ENCODE results near the gene GNPTG.
A peak's percentile ranks its signal among the peaks of the same experiment; 100 is the strongest.

The GNPTG gene

DNA sequence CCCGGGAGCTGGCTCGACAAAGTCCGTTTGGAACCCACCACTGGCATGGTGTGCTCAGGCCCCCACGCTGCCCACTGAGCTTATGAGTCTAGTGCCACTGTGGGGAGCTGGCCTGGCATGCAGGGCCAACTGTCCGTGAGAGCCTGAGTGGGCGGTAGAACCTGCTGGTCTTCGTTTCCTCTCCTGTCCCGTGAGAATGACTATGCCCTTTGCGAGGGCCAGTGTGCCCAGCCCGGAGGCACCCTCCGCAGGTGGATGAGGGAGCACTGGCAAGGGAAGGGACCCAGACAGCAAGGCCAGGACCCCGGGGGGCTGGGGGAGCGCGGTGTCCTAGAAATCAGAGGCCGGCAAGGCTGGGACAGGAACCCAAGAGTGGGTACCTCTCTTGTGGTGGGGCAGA, 15.1 kb upstream of the GNPTG start:
- Mint-ChIP-seq H3K9me3 (no peaks in the 10 kb centered on the region), H3K27me3 (peaks cover 11% of the 10 kb centered on the region), H3K27ac (no peak overlapping the region), H3K36me3 (no peaks in the 10 kb centered on the region), H3K4me1 (peaks cover 40% of the 10 kb centered on the region), H3K4me3 (no peak overlapping the region)
- ATAC-seq = no peak

DNA sequence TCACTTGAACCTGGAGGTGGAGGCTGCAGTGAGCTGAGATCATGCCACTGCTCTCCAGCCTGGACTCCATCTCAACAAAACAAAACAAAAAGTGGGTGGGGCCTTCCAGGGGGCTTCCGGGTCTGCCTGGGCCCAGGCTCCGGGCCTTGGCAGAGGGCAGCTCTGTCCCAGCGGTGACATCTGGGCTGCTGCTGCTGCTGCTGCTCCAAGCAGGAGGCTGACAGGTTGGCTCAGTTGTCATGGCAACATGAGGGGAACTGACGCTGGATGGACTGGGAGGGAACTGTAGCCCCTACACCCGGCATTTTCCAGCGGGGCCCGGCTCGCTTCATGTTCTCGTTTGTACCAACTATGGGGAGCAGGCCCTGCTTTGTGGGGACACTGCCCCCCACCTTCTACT, 14.2 kb upstream of the GNPTG start:
- Mint-ChIP-seq H3K36me3 (no peaks in the 10 kb centered on the region), H3K27ac (no peak overlapping the region), H3K4me1 (peaks cover 40% of the 10 kb centered on the region), H3K27me3 (peaks cover 4% of the 10 kb centered on the region), H3K9me3 (no peaks in the 10 kb centered on the region), H3K4me3 (no peak overlapping the region)
- ATAC-seq = no peak

DNA sequence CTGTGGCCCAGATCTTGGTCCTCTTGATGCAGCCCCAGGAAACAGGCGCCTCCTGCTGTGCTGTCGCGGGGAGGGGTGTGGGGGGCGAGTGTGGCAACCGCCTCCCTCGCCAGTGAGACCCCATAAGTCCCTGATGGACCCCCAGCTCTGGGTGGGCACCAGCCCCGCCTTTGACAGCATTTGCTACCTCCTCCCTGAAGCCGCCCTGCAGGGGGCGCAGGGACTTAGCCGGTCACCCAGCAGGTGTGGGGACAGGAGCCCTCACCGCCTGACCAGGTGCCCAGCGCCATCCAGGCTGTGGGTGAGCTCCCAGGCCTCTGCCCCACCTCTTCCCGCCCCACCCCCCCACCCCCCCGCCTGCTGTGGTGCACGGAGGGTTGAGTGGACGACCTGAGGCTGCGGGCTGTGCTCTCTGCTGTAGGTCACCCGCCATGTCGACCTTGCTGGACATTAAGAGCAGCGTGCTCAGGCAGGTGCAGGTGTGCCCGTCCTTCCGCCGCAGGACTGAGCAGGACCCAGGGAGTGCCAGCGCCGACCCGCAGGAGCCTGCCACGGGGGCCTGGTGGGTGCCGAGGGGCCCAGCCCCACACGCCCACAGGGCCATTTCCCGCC, 13.5 kb upstream of the GNPTG start:
- peaks cover 44% of the 10 kb centered on the region for H3K4me1 Mint-ChIP-seq
- no peak for ATAC-seq
- H3K27me3 Mint-ChIP-seq = no peaks in the 10 kb centered on the region
- no peaks in the 10 kb centered on the region for H3K9me3 Mint-ChIP-seq
- H3K27ac Mint-ChIP-seq = no peak overlapping the region
- no peaks in the 10 kb centered on the region for H3K36me3 Mint-ChIP-seq
- H3K4me3 Mint-ChIP-seq = no peak overlapping the region

DNA sequence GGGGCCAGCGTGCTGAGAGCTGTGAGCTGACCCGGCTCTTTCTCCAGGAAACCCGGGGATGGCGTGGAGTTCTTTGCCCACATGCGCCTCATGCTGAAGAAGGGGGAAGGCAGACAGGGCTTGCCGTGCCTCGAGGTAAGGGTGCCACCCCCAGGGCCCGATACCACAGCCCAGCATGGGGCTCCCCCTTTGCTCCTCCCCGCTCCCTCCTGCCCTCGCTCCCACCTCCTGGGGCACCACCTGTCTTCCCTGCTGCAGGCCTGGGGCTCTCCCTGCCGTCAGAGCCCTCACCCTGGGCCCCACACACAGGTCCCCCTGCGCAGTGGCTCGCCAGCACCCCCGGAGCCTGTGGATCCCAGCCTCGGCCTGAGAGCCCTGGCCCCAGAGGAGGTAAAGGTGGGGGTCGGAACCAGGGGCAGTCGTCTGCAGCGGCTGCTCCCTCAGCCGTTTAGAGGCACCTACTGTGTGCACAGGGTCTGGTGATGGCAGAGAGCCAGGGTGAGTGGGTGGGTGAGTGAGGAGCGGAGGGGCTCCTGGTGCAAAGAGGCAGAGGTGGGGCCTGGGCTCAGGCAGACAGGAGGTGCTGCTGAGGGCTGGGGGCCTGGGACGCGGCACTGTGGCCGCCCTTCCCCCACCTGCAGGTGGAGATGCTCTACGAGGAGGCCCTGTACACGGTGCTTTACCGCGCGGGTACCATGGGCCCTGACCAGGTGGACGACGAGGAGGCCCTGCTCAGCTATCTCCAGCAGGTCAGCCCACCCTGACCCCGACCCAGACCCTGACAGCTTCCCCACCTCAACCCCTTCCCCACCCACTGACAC, 12.7 kb upstream of the GNPTG start:
- Mint-ChIP-seq H3K36me3 (no peaks in the 10 kb centered on the region), H3K9me3 (no peaks in the 10 kb centered on the region), H3K4me3 (no peak overlapping the region), H3K27ac (no peak overlapping the region), H3K27me3 (no peaks in the 10 kb centered on the region), H3K4me1 (peaks cover 52% of the 10 kb centered on the region)
- no peak for ATAC-seq

DNA sequence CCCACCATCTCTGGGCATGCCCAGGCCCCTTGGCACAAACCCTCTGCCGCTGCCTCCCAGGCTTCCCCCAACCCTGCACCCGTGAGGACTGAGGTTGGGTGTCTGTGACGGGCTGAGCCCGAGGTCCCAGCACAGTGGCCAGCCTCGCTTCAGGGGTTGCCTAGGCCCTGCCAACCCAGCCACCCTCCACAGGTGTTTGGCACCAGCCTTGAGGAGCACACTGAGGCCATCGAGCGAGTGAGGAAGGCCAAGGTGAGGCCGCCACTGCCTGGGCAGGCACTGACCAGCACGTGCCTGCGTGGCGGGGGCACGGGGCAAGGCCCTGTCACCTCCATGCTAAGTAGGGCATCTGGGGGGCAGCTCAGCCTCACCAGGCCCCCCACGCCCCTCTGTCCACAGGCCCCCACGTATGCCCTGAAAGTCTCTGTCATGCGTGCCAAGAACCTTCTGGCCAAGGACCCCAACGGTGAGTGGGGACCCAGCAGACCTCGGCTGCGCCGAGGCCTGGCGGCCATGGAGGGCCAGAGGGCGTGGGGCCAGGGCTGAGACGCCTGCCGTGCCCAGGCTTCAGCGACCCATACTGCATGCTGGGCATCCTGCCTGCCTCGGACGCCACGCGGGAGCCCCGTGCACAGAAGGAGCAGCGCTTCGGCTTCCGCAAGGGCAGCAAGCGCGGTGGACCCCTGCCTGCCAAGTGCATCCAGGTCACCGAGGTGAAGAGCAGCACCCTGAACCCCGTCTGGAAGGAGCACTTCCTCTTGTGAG, 10.8 kb upstream of the GNPTG start:
- H3K36me3 Mint-ChIP-seq = no peaks in the 10 kb centered on the region
- no peaks in the 10 kb centered on the region for H3K27me3 Mint-ChIP-seq
- ATAC-seq = no peak
- peaks cover 42% of the 10 kb centered on the region for H3K4me1 Mint-ChIP-seq
- no peak overlapping the region for H3K27ac Mint-ChIP-seq
- no peak overlapping the region for H3K4me3 Mint-ChIP-seq
- H3K9me3 Mint-ChIP-seq = no peaks in the 10 kb centered on the region

DNA sequence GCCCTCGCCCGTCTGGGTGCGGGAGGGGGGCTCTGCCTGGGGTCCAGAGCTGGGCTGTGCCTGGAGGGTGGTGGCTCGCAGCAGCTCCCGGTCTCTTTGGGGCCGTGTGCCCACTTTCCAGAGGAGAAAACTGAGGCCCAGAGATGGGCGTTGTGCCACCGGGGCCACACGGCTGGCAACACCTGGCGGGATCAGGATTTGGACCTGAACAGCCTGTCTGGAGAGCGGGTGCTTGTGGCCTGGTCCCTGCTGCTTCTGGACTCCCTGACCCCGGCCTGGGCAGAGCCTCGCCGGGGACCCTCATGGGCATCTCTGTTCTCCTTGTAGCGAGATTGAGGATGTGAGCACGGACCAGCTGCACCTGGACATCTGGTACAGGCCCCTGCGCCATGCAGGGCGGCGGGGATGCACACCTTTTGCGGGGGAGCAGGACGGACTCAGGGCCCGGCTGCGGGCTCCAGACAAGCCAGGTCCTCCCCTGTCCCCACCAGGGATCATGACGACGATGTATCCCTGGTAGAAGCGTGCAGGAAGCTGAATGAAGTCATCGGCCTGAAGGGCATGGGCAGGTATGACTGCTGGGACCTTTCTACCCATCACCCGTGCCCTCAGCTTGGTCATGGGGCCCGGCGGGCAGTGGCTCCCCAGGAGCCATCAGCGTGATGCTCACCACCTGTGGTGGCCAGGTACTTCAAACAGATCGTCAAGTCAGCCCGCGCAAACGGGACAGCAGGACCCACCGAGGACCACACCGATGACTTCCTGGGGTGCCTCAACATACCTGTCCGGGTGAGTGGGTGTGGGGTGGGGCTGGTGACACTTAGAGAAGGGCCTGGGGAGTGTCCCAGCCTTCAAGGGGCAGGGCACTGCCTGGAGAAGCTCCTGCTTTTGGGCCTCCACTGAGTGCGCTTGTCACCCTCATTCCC, 10.0 kb upstream of the GNPTG start:
- Mint-ChIP-seq H3K9me3 (no peaks in the 10 kb centered on the region), H3K27ac (peak overlapping the region; percentile 81), H3K4me3 (peak overlapping the region; percentile 71), H3K4me1 (peaks cover 33% of the 10 kb centered on the region), H3K27me3 (no peaks in the 10 kb centered on the region), H3K36me3 (no peaks in the 10 kb centered on the region)
- ATAC-seq = no peak

DNA sequence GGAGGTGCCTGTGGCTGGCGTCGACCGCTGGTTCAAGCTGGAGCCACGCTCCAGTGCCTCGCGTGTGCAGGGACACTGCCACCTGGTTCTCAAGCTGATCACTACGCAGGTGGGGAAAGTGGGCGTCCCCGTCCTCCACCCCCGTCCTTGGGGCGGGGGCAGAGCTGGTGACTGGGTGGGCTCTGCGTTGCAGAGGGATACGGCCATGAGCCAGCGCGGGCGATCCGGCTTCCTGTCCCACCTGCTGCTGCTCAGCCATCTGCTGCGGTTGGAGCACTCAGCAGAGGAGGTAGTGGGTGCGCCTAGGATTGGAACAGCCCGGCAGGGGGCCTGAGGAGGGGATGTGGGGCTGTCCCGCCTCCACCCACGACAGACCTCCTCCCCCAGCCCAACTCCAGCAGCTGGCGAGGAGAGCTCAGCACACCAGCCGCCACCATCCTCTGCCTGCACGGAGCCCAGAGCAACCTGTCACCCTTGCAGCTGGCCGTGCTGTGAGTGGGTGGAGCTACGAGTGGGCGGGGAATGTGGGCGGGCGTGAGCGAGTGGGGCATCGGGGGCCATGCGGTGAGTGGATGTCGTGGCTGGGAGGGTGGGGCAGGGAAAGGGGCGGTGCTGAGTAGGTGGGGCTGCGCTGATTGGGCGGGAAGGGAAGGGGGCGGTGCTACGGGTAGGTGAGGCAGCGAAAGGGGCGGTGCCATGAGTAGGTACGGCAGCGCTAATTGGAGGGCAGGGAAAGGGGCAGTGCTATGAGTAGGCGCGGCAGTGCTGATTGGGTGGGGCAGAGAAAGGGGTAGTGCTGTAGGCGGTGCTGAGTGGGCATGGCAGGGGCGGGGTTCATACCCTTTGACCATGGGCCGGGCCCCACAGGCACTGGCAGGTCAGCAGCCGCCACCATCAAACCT, 9.0 kb upstream of the GNPTG start:
- peak overlapping the region; percentile 81 for H3K27ac Mint-ChIP-seq
- no peaks in the 10 kb centered on the region for H3K27me3 Mint-ChIP-seq
- peaks cover 7% of the 10 kb centered on the region for H3K36me3 Mint-ChIP-seq
- H3K4me1 Mint-ChIP-seq = peaks cover 31% of the 10 kb centered on the region
- peak overlapping the region; percentile 71 for H3K4me3 Mint-ChIP-seq
- peak; percentile 90 for ATAC-seq
- no peaks in the 10 kb centered on the region for H3K9me3 Mint-ChIP-seq

DNA sequence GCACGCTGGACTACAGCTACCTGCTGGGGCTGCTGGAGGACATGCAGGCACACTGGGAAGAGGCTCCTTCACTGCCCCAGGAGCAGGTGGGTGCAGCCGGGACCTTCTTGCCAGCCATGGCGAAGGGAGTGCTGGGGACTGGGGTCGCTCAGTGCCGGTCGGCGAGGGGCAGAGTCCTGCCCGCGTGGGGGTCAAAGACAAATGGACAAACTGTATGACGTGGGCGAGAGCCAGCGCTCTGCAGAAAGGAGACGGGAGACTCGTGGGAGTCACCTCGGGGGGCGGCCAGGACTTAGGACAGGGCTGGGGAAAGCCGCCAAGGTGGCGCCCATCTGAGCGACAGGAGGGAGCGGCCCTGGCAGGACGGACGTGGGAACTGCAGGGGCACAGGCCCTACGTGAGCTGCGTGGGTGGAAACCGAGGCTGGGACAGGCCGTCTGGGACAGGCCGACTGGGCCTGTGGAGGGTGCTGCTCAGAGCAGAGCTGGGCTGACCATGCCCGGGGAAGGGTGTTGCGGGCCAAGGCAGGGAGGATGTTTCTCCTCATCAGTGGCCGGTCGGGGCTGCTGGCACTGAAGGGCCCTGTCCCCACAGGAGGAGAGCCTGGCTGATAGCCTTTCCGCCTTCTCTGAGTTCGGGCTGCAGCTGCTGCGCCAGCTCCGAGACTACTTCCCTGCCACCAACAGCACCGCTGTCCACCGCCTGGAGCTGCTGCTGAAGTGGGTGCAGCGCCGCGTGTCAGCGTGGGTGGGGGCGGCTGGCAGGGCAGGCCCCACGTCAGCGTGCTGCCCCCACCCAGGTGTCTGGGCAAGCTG, 8.1 kb upstream of the GNPTG start:
- H3K4me1 Mint-ChIP-seq = peaks cover 31% of the 10 kb centered on the region
- peak overlapping the region; percentile 71 for H3K4me3 Mint-ChIP-seq
- peaks cover 11% of the 10 kb centered on the region for H3K36me3 Mint-ChIP-seq
- no peaks in the 10 kb centered on the region for H3K27me3 Mint-ChIP-seq
- no peaks in the 10 kb centered on the region for H3K9me3 Mint-ChIP-seq
- no peak for ATAC-seq
- peak overlapping the region; percentile 81 for H3K27ac Mint-ChIP-seq

DNA sequence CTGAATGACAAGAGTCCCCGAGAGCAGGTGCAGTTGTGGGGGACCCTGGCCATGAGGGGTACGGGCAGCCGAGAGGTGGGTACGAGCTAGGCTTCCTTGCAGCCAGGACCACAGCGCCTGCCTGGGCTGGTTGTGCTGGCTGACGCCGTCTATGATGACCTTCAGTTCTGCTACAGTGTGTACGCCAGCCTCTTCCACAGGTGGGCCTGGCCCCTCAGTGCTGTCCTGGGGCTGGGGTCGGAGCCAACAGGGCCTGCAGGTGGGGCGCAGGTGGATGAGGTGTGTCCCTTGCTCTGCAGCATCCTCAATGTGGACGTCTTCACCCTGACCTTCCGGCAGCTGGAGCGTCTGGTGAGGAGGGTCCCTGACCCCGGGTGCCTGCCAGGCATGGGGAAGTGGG, 7.2 kb upstream of the GNPTG start:
- ATAC-seq = no peak
- Mint-ChIP-seq H3K27me3 (no peaks in the 10 kb centered on the region), H3K4me1 (peaks cover 33% of the 10 kb centered on the region), H3K36me3 (peaks cover 11% of the 10 kb centered on the region), H3K4me3 (no peak overlapping the region), H3K27ac (no peak overlapping the region), H3K9me3 (no peaks in the 10 kb centered on the region)

DNA sequence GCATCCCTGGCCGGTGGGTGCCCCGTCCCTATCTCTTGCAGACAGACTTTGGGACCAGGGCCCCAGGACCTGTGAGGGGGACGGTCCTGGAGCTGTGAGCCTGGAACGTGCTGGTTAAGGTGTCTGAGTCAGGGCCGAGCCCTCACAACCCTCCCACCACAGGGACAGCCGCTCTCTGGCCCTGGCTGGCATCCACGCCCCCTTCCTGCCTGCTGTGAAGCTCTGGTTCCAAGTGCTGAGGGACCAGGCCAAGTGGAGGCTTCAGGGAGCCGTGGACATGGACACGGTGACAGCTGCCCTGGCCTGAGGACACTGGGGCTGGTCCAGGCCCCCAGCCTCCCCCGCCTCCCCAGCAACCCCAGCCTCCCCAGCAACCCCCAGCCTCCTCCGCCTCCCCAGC, 6.6 kb upstream of the GNPTG start:
- Mint-ChIP-seq H3K4me1 (peaks cover 38% of the 10 kb centered on the region), H3K27me3 (no peaks in the 10 kb centered on the region), H3K36me3 (peaks cover 14% of the 10 kb centered on the region), H3K27ac (no peak overlapping the region), H3K9me3 (no peaks in the 10 kb centered on the region), H3K4me3 (no peak overlapping the region)
- ATAC-seq = no peak

DNA sequence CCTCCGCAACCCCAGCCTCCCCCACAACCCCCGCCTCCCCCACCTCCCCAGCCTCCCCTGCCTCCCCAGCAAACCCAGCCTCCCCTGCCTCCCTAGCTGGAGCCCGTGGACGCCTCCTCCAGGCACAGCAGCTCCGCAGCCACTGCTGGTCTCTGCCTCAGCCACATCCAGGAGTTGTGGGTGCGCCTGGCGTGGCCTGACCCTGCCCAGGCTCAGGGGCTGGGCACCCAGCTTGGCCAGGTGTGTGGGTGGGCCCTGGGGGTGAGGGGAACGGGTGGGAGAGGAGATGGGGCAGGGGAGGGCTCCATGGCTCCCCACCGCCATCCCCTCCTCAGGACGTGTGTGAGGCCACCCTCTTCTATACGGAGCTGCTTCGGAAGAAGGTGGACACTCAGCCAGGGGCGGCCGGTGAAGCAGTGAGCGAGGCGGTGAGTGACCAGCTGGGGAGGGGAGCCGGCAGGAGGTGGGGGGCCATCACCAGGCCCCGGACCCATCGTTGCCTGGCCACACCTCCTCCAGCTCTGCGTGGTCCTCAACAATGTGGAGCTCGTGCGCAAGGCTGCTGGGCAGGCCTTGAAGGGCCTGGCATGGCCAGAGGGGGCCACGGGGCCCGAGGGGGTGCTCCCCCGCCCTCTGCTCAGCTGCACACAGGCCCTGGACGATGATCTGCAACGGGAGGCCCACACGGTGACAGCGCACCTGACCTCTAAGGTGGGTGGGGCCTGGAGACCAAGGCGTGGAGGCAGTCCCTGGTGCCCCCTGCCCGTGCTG, 5.9 kb upstream of the GNPTG start:
- Mint-ChIP-seq H3K27ac (no peak overlapping the region), H3K4me1 (peaks cover 45% of the 10 kb centered on the region), H3K9me3 (no peaks in the 10 kb centered on the region), H3K36me3 (peaks cover 18% of the 10 kb centered on the region), H3K27me3 (no peaks in the 10 kb centered on the region), H3K4me3 (no peak overlapping the region)
- ATAC-seq = no peak

DNA sequence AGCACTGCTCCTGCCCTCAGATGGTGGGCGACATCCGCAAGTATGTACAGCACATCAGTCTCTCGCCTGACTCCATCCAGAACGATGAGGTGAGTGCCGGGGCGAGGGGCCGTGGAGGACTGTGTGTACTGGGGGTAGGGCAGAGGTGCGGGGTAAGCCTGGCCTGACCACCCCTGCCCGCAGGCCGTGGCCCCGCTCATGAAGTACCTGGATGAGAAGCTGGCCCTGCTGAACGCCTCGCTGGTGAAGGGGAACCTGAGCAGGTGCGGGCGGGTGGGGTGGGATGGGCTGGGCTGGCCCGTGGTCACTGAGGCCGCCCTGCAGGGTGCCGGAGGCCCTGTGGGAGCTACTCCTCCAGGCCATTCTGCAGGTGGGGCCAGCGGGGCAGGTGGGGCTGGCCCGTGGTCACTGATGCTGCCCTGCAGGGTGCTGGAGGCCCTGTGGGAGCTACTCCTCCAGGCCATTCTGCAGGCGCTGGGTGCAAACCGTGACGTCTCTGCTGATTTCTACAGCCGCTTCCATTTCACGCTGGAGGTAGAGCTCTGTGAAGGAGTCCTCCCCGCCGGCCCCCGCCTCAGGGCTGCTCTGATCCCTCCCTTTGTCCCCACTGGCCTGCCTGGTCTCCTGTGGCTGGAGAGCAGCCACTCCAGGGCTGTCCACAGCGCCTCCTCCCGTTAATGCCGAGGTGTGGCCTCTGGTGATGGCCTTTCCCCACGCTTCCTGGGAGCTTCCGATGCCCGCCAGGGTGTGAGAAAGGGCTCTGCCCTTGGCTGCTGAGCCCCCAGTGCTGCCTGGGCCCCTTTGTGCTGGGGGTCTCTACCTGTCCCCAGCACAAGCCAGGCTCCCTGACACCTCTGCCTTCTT, 5.1 kb upstream of the GNPTG start:
- Mint-ChIP-seq H3K4me1 (peaks cover 48% of the 10 kb centered on the region), H3K27me3 (no peaks in the 10 kb centered on the region), H3K4me3 (no peak overlapping the region), H3K27ac (no peak overlapping the region), H3K36me3 (peaks cover 18% of the 10 kb centered on the region), H3K9me3 (no peaks in the 10 kb centered on the region)
- ATAC-seq = no peak
